ENCODE measurements around the gene SGCE. TPM values are rescaled to one million over a fixed set of nuclear protein-coding genes. Genes with fewer than 3 reads are reported as not detected.

The SGCE gene
- total and polyA plus RNA-seq, 12 donors: 32.2 to 230 (median 142) TPM

GRCh38 chr7:94656658-94656924 lies 658 bp upstream of the SGCE start:
- Histone ChIP-seq H3K36me3 (replicated peaks in 1 of 2) (no peaks in the 10 kb centered on the region), H3K4me1 (replicated peaks in 1 of 2) (peaks cover 0 to 3% of the 10 kb centered on the region in 2 donors), H3K9me3 (replicated peaks in 1 of 3) (no peaks in the 10 kb centered on the region), H3K27me3 (no peaks in the 10 kb centered on the region), H3K4me3 (peak overlapping the region in 3 of 4 donors; percentile 4 to 73 (median 33)), H3K27ac (peak overlapping the region in 3 of 5 donors; percentile 18 to 80 (median 44))
- TF ChIP-seq POLR2A (IDR thresholded peaks at IDR 0.05): no peak
- TF ChIP-seq, protein P1, sequence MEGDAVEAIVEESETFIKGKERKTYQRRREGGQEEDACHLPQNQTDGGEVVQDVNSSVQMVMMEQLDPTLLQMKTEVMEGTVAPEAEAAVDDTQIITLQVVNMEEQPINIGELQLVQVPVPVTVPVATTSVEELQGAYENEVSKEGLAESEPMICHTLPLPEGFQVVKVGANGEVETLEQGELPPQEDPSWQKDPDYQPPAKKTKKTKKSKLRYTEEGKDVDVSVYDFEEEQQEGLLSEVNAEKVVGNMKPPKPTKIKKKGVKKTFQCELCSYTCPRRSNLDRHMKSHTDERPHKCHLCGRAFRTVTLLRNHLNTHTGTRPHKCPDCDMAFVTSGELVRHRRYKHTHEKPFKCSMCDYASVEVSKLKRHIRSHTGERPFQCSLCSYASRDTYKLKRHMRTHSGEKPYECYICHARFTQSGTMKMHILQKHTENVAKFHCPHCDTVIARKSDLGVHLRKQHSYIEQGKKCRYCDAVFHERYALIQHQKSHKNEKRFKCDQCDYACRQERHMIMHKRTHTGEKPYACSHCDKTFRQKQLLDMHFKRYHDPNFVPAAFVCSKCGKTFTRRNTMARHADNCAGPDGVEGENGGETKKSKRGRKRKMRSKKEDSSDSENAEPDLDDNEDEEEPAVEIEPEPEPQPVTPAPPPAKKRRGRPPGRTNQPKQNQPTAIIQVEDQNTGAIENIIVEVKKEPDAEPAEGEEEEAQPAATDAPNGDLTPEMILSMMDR (IDR thresholded peaks at IDR 0.05): no peak
- intact Hi-C loops (cut with DNase I): loop anchor here (5.0 to 10.0 kb wide), 3 partner anchors 152 to 212 kb away; partner anchors contain the start of gene CASD1 (in 1 of the 2)
- no peak for DNase-seq
- WGBS, 4 donors: 50 to 56% (median 51%) methylated on average over 10 of the region's 10 CpGs

- Histone ChIP-seq H3K4me1 (replicated peaks in 1 of 2) (peaks cover 0 to 10% of the 10 kb centered on the region in 2 donors), H3K4me3 (peak overlapping the region; percentile 18 to 73 (median 58)), H3K9me3 (replicated peaks in 1 of 3) (no peaks in the 10 kb centered on the region), H3K36me3 (replicated peaks in 1 of 2) (no peaks in the 10 kb centered on the region), H3K27me3 (no peaks in the 10 kb centered on the region), H3K27ac (peak overlapping the region; percentile 53 to 87 (median 80))
- WGBS, 4 donors: 1 to 3% (median 2%) methylated on average over 38 of the region's 38 CpGs
- peak in 1 of 2 donors; percentile 26 for TF ChIP-seq POLR2A (IDR thresholded peaks at IDR 0.05)
- TF ChIP-seq, protein P1 (IDR thresholded peaks at IDR 0.05): no peak
- DNase-seq: peak; percentile 46 to 76 (median 55)
- intact Hi-C loops (cut with DNase I): loop anchor here (5.0 to 10.0 kb wide), 3 partner anchors 150 to 210 kb away; partner anchors contain the start of gene CASD1 (in 1 of the 2)
Observed at GRCh38 chr7:94655126-94655847, 646 bp downstream of the SGCE start.

GRCh38 chr7:94654783-94655125 lies 1.2 kb downstream of the SGCE start:
- 5 to 9% (median 6%) methylated on average over 11 of the region's 11 CpGs for WGBS, 4 donors
- Histone ChIP-seq H3K27ac (peak overlapping the region; percentile 53 to 87 (median 80)), H3K27me3 (no peaks in the 10 kb centered on the region), H3K4me1 (replicated peaks in 1 of 2) (peaks cover 0 to 10% of the 10 kb centered on the region in 2 donors), H3K36me3 (replicated peaks in 1 of 2) (no peaks in the 10 kb centered on the region), H3K4me3 (peak overlapping the region in 3 of 4 donors; percentile 5 to 73 (median 67)), H3K9me3 (replicated peaks in 1 of 3) (no peaks in the 10 kb centered on the region)
- TF ChIP-seq, protein P1 (IDR thresholded peaks at IDR 0.05): no peak
- no peak for TF ChIP-seq POLR2A (IDR thresholded peaks at IDR 0.05)
- intact Hi-C loops (cut with DNase I): loop anchor here (5.0 to 10.0 kb wide), 3 partner anchors 150 to 210 kb away; partner anchors contain the start of gene CASD1 (in 1 of the 2)
- no peak for DNase-seq

- Histone ChIP-seq H3K4me3 (peak overlapping the region in 1 of 4 donors; percentile 73), H3K36me3 (replicated peaks in 1 of 2) (no peaks in the 10 kb centered on the region), H3K27ac (peak overlapping the region in 3 of 5 donors; percentile 17 to 41 (median 35)), H3K27me3 (no peaks in the 10 kb centered on the region), H3K4me1 (replicated peaks in 1 of 2) (peaks cover 0 to 21% of the 10 kb centered on the region in 2 donors), H3K9me3 (replicated peaks in 1 of 3) (no peaks in the 10 kb centered on the region)
- 37 to 65% (median 55%) methylated on average over 4 of the region's 4 CpGs for WGBS, 4 donors
- DNase-seq: no peak
- TF ChIP-seq, protein P1 (IDR thresholded peaks at IDR 0.05): no peak
- no peak for TF ChIP-seq POLR2A (IDR thresholded peaks at IDR 0.05)
- intact Hi-C loops (cut with DNase I): loop anchor here in 1 of 2 donors (10.0 kb wide), 2 partner anchors 146 to 206 kb away; partner anchors contain the start of gene CASD1
Observed at GRCh38 chr7:94650147-94651051, 5.5 kb downstream of the SGCE start.
